GDM1 (cell line): Measurements from ENCODE around the gene MRC2.
"Not testable (repeated sequence)": the region's sequence is repeated elsewhere in the genome, so short reads cannot be mapped to it uniquely, and the experiment has no call there.

Experiments used
- DNase-seq: peaks from one replicate; lab custom pipeline; 2025; lab: John Stamatoyannopoulos, UW

The MRC2 gene

DNA sequence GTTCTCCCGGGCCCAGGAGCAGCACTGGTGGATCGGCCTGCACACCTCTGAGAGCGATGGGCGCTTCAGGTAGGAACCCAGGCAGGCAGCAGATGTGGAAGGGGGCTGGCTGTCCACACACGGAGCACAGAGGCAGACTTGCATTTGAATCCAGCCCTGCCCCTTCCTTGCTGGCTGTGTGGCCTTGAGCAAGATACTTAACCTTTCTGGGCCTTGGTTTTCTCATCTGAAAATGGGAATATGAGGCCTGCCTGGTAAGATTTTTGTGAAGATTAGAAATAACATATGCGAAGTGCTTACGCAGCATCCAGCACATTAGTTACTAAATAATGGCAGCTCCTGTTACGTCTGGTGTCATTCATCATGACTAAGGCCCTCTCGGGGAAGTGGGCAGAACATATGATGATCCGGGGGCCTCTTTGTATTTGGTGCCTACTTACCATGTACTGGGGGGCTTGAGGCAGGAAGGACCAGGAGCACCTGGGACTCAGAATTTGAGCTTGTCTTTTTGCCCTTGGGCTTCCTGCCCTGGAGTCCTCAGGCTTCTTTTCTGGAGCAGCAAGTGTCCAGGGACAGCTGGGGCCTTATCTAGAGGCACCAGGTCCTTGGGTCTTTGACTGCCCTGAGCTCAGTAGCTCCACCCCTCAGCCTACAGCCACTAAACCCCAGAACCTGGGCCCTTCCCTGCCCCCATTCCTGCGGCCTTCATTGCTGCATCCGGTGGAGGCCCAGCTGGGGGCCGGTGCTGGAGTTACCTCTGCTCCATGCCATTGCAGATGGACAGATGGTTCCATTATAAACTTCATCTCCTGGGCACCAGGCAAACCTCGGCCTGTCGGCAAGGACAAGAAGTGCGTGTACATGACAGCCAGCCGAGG, 53.8 kb downstream of the MRC2 start:
- DNase-seq, result no peak

DNA sequence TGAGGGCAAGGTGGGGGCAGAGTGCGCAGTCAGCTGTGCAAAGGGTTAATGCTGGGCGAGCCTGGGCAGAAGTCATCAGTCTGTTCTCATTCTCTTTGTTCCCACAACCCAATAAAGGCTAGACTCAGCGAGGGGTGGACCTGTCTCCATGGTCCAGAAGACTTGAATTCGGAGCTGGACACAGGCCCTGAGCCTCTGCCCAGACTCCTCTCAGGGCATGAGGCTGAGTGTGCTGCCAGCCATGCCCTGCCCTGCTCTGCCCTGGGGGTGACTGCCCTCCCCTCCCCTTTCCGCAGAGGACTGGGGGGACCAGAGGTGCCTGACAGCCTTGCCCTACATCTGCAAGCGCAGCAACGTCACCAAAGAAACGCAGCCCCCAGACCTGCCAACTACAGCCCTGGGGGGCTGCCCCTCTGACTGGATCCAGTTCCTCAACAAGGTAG, 54.5 kb downstream of the MRC2 start:
- DNase-seq, result no peak

DNA sequence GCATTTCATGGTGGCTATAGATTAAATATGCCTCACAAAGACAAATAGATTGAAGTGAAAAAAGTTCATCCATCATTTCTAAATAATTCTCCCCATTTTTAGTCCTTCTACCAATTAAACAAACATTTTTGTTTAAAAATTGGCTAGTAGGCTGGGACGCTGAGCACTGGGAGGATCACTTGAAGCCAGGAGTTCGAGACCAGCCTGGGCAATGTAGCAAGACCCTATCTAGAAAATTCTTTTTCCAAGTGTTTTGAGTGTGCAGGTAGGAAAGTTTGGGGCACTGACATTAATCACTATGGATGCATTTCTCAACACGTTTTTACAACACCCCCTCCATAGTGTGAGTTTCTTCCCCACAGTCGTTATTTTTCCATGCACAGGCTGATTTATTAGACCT, 56.7 kb downstream of the MRC2 start:
- DNase-seq, result no peak

DNA sequence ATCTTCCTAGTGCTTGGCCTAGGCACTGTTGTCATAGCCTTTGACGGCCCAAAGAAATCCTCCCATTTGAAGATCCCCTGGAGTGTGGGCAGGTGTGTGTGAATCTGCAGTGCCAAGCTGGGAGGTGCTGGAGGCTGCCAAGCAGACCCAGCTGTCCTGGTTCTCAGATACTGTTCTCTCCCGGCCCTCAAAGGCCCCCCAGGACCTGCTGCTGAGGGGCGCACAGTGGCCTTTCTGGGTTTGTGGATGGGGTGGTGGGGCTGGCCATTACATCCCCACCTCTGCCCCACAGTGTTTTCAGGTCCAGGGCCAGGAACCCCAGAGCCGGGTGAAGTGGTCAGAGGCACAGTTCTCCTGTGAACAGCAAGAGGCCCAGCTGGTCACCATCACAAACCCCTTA, 60.5 kb downstream of the MRC2 start:
- DNase-seq, result no peak

DNA sequence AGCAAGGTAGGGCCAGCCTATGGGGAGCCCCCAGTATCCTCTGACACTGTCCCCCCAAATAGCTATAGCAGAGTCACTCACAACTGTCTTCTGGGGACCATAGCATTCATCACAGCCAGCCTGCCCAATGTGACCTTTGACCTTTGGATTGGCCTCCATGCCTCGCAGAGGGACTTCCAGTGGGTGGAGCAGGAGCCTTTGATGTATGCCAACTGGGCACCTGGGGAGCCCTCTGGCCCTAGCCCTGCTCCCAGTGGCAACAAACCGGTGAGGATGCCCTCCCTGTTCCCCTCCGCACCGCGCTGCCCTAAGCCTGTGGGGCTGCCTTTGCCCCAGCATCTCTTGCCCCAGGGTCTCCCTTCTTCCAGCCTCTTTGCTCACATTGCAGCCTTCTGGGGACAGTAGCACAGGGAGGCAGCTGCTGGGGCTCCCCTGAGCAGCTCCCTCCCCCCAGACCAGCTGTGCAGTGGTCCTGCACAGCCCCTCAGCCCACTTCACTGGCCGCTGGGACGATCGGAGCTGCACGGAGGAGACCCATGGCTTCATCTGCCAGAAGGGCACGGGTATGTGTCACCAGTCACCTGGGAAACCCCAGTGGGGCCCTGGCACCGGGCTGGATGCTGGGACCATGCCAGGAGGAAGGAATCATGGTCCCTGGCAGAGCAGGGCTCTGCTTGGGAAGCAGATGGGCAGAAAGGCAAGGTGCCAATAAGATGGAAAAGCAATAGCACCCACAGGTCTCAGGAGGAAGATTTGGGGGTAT, 61.1 kb downstream of the MRC2 start:
- no peak for DNase-seq

DNA sequence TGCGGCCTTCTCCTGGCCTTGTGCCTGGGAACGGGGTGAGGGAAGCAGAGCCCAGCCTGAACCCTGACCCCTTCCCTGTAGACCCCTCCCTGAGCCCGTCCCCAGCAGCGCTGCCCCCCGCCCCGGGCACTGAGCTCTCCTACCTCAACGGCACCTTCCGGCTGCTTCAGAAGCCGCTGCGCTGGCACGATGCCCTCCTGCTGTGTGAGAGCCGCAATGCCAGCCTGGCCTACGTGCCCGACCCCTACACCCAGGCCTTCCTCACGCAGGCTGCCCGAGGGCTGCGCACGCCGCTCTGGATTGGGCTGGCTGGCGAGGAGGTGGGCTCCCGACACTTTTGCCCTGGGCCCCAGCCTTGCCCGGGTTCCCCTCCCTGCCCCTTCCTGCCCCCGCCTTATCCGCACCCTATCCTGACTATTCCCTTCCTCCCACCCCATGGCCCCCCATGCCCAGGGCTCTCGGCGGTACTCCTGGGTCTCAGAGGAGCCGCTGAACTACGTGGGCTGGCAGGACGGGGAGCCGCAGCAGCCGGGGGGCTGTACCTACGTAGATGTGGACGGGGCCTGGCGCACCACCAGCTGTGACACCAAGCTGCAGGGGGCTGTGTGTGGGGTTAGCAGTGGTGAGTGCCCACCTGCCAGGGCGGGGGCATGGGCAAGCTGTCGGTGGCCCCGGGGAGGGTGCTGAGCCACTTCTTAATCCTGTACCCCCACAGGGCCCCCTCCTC, 62.1 kb downstream of the MRC2 start:
- no peak for DNase-seq

DNA sequence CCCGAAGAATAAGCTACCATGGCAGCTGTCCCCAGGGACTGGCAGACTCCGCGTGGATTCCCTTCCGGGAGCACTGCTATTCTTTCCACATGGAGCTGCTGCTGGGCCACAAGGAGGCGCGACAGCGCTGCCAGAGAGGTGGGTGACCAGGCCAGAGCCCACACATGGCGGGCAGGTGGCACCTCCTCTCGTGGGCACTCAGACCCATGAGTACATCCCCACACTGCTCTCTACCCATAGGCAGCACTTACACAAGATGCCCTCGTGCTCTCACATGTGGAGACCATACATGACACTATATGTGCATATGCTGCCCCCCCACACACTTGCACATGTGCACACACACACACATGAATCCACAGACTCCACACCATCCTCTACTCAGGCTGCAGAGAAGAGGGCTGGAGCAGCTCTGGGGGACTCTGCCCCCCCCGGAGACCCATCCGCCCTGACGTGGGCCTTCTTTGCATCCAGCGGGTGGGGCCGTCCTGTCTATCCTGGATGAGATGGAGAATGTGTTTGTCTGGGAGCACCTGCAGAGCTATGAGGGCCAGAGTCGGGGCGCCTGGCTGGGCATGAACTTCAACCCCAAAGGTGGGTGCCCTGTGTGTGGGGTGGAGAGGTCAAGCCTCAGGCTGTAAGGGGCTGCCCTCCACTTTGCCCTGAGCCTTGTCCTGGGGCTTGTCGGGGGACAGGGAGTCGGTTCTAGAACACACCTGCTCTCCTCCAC, 62.9 kb downstream of the MRC2 start:
- DNase-seq, result no peak

DNA sequence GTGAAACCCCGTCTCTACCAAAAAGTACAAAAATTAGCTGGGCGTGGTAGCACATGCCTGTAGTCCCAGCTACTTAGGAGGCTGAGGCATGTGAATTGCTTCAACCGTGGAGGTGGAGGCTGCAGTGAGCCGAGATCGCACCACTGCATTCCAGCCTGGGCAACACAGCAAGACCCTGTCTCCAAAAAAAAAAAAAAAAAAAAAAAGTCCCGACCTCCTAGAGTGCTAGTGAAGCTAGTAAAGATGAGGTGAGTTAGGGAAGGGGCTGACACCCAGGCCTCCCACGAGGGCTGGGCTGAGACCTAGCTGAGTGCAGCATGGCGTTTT, 64.1 kb downstream of the MRC2 start:
- not testable (repeated sequence) for DNase-seq

DNA sequence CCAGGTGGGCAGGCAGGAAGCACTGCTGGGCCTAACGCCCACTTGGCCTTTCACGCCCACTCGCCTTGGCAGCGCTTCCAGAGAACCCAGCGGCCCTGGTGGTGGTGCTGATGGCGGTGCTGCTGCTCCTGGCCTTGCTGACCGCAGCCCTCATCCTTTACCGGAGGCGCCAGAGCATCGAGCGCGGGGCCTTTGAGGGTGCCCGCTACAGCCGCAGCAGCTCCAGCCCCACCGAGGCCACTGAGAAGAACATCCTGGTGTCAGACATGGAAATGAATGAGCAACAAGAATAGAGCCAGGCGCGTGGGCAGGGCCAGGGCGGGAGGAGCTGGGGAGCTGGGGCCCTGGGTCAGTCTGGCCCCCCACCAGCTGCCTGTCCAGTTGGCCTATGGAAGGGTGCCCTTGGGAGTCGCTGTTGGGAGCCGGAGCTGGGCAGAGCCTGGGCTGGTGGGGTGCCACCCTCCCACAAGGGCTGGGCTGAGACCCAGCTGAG, 64.7 kb downstream of the MRC2 start:
- DNase-seq, result no peak

DNA sequence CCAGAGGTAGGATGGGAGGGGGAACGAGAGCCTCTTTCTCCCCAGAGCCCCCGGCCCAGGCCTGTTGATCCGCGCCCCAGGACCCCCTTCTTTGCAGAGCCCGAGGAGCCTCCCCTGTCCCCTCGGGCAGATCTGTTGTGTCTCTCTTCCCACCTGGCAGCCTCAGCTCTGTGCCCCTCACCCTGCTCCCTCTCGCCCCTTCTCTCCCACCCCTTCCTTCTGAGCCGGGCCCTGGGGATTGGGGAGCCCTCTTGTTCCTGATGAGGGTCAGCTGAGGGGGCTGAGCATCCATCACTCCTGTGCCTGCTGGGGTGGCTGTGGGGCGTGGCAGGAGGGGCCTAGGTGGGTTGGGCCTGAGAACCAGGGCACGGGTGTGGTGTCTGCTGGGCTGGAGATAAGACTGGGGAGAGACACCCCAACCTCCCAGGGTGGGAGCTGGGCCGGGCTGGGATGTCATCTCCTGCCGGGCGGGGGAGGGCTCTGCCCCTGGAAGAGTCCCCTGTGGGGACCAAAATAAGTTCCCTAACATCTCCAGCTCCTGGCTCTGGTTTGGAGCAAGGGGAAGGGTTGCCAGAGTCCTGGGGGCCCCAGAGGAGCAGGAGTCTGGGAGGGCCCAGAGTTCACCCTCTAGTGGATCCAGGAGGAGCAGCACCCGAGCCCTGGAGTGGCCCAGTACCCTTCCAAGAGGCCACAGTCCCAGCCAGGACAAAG, 65.4 kb downstream of the MRC2 start:
- DNase-seq, result no peak

DNA sequence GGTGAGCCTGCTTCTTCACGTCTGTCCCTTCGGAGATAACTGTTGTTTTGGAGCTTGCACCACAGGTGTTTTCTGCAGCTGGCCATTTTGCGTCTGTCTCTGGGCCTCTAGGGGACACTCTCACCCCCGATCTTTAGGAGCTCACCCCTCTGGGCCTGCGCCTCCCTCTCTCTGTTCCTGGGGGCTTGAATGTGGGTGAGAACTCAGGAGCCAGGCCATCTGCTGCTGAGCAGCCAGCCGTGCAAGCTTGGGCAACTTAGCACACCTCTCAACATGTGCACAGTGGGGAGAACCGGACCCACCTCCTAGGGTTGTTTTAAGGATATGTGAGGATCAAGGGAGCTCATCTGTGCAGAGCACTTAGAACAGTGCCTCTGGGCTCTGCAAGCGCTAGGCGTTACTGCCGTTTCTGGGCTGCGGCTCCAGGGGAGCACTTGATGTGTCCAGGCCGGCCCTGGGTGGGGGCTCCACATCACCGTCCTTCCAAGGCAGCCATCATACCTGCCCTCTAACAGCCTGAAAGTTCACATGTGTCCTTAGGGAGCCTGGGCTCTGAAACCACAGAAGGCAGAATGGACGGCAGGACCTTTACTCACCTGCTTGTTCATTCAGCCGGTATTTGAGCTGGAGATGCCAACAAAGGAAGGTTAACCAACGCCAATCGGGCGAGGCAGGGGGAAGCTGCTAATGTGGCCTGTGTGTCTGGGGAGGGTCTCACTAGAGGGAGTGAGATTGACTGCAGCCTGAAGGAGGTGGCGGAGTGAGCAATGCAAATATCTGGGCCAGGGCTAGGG, 66.3 kb downstream of the MRC2 start:
- no peak for DNase-seq

DNA sequence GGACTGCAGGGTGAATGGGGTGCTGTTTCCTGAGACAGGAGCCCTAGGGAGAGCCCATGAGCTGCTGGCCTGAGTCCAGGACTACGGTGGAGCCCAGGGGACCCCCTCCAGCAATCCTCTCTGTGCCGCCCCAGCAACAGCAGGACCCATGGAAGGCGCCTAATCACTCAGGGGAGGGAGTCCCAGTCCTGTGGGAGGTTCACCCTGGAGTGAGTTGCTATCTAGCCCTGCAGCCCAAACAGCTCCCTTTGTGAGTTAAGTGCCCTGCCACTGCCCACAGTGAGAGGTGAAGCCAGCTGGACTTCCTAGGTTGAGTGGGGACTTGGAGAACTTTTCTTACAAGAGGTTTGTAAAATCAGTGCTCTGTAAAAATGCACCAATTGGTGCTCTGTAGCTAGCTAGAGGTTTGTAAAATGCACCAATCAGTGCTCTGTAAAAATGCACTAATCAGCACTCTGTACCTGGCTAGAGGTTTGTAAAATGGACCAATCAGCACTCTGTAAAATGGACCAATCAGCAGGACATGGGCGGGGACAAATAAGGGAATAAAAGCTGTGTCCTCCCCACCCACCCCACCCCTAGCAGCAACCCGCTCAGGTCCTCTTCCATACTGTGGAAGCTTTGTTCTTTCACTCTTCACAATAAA, 67.7 kb downstream of the MRC2 start:
- DNase-seq, result not testable (repeated sequence)

DNA sequence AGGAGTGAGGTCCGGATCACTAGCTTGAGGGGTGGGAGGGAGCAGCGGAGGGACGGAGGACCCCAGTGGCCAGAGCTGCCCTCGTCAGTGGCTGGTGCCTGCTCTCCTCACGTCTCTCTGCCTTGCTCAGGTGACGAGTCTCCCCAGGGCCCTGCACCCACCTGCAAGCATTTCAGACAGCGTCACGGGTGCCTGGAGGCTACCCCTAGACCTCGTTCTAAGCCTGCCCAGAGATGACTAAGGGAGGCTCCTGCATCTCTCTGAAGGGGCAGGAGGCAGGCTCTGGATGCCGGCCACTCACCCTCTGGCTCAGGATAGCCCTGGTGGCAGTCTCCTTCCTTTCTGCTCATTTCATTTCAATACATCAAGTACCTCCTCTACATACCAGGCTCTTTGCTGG, 68.8 kb downstream of the MRC2 start:
- no peak for DNase-seq

DNA sequence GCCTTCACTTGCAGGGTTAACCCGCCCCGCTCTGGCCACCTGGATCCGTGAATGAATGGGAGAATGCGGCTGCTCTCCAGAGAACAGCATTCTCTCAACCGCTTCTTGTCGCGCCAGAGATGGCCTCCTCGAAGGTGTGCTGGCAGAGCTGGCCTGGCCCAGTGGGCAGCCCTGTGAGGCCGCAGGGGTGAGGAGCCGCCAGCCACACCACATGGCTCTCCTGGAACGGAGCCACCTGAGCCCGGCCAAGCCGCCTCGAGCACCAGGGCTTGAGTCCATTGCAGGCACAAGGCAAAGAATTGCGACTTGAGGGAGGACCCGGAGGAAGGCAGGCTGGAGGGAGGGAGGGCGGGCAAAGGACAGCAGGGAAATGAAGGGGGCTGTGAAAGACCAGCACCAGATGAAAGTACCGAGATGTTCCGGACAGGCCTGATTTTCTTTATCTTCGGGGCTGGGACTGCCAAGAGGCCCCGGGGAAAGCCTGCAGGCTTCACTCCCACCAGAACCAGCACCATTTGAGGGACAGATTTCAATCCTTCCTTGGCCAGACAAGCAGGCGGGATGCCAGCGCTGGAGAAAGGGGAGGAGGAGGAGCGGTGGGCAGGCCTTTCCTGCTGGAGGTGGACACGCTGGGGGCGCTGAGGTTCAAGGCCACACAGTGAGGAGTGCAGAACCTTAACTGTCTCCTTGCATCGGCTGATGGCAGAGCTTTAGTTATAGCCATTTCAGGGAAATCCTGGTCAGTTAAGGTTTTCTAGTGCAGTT, 69.4 kb downstream of the MRC2 start:
- DNase-seq, result no peak

DNA sequence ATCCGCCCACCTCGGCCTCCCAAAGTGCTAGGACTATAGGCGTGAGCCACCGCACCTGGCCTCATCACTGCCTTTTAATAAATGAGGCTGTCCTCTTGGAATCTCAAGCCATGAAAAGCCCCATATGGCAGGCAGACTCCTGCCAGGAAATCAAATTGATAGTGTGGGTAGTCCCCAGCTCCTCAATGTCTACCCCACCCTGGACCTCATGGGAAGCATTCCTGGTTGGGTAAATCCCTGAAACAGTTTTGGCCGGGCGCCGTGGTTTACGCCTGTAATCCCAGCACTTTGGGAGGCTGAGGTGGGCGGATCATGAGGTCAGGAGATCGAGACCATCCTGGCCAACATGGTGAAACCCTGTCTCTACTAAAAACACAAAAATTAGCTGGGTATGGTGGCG, 71.0 kb downstream of the MRC2 start:
- not testable (repeated sequence) for DNase-seq

DNA sequence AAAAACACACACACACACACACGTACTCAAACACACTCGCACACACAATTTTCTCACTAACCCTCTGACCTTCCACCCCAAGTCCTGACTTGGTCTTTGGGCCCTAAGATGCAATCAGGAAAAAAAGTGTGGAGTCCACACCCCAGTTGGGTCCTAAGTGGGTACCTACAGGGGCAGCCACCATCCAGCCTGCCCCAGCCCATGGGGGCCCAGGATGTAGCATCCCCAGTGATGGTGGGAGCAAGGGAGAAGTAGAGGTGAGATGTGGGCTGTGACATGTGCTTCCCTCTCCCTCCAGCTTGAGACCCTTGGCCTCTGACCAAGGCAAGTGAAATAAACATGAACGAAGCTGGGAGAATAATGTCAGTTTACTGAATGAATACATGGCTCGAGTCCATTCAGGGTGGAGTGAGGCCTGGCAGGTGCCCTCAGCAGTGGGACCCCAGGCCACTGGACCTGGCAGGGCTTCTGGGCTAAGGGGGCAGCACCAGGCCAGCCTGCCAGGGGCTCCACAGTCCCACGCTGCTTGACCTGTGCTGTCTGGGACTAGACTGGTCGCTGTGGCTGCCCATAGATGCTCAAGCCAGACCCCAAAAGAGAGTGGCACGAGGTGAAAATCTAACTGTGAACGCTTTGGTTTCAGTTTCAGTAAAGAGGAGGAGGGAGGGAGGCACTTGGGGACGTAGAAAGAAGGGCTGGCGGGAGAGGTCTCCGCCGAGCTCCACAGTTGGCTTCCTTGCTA, 73.7 kb downstream of the MRC2 start:
- DNase-seq, result no peak

DNA sequence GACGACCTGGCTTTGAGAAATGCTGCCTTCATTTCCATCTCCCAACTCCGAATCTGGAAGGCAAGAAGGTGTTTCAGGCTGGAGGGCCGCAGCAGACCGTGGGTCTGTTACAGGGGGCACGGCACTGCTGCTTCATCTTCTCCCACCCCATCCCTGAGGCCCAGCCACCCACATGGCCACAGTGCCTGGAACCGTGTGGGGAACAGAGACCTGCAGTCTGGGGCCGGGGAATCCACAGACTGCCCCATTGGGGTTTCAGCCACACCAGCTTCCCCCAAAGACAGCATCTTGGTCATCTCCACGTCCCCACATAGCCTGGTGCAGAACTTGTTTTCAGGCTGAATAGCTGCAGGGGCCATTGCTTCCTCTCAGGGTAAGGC, 74.2 kb downstream of the MRC2 start:
- no peak for DNase-seq

DNA sequence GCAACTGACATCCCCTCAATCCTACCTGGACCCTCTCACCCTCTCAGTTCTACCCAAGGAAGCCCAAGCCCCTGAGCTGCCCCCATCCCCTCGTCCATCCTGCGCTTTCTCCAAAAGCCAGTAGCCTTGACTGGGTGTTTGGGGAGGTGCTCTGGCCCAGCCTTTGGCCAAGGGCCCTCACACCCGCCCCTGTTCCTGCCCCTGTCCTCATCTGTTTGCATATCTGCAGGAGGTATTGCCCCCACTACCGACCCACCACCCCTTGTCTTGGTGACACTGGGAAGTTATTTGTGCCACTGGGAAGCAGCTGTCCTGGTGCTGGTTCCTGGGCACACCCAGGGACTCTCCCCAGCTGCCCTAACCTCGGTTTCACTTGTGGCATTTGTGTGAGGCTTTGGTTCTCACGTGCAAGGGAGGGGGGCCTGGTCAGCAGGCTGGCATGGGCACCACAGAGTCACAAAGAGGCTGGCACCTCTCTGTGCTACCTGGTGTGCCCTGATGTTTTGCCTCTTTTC, 75.3 kb downstream of the MRC2 start:
- no peak for DNase-seq
